ENCODE results near the gene PGK2.

GRCh38 chr6:49766762-49767161 is 20.3 kb downstream of the PGK2 start:
- TF ChIP-seq CTCF (IDR thresholded peaks at IDR 0.05) (no peak), POLR2A (IDR thresholded peaks at IDR 0.05) (no peak)
